GM19099 (cell line): ENCODE measurements around the gene CYP51A1.

ENCODE experiments used
- POLR2A ChIP-seq: IDR thresholded peaks from 3 replicates; pipeline ENCODE4 v1.6.1; 2011; ENCODE audit warnings: low read depth; ENCODE audit not compliant: insufficient read length; ENCODE audit errors: extremely low read depth

CYP51A1 gene

DNA sequence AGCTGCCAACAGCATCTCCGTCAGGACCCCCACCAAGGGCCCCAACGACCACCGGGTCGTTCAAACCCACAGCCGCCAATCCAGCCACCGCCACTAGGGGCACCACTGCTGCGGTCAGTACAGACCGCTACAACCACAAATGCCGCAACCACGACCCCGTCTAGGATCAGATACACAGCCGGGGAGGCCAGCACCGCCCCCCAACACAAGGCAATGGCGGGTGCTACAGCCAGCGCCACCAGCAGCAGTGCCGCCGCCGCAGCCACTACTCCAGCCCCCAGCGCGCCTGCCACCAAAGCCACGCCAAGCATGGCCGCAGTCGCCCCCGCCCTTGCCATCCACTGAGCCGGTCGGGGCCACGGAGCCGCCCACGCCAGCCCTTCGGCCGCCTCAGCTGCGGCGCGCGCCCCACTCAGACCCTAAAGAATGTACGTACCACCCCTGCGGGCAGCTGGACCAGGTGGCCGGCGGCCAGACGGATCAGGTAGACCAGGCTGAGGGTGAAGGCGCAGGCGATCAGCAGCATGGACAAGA lies 473 bp downstream of the CYP51A1 start:
- no peak for TF ChIP-seq POLR2A

DNA sequence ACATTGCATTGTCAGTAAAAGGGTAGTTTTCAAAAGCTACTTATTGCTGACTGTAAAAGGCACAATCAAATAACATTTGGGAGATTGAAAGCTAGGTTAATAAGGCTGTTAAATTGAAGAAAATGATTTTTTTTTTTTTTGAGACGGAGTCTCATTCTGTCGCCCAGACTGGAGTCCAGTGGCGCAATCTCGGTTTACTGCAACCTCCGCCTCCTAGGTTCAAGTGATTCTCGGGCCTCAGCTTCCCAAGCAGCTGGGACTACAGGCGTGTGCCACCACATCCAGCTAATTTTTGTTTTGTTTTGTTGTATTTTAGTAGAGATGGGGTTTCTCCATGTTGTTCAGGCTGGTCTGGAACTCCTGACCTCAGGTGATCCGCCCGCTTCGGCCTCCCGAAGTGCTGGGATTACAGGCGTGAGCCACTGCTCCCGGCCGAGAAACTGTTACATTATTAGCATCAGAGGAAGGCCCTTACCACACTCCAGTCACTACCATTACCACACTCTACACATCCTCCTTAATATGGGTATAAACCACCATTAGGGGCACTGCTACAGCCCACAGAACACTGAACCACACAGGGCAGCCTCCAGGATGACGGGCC lies 1.0 kb downstream of the CYP51A1 start:
- no peak for TF ChIP-seq POLR2A

DNA sequence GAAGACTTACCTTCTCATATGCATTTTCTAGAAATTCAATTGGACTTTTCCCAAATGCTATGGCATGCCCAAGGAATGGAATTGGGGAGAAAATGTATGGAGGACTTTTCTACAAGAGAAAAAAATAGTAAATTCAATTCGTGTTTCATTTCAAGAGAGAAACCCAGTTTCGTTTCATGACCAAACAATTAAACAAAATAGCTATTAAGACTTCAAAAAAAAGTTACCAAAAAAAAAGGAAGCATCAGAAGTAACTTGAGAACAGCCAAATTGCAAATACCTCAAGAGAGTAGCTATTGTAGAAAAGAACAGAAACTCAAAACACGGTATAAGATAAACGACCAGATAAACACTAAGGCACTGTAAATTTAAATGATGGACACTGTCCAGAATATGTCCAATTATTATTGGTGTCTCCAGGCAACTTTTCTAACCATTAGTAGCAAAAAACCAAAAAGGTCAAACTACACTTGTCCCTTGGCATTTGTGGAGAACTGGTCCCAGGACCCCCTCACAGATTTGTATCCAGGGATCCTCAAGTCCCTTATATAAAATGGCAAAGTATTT lies 2.4 kb downstream of the CYP51A1 start:
- no peak for TF ChIP-seq POLR2A

DNA sequence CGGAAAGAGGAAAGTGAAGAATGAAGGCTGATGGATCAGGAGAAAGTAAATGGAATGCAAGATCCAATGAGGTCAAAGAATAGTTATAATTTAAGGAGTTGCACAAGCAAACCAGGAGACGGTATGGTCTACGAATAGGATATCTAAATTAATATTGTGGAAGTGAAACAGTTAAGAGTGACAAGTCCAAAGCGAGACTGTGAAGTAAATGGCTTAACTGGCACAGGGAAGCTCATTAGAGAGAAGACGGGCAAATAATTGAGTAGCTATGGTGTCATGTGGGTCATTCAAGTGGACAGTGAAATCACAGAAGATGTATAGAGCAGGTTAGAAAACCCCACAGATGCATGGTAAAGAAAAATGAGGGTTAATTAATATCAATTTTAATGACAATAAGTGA lies 3.2 kb downstream of the CYP51A1 start:
- TF ChIP-seq POLR2A, result no peak

DNA sequence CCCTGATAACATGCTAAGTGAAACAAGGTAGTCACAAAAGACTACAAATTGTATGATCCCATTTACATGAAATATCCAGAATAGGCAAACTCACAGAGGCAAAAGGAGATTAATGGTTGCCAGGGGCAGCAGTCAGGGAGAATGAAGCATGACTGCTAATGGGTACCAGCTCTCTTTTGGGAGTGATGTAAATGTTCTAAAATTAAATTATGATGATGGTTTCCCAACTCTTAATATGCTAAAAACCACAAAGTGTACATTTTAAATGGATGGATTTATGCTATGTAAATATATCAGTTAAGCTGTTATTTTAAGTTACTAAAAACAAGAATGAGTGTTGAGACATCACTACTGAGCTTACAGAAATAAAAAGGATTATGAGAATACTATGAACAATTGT lies 12.6 kb downstream of the CYP51A1 start:
- no peak for TF ChIP-seq POLR2A

DNA sequence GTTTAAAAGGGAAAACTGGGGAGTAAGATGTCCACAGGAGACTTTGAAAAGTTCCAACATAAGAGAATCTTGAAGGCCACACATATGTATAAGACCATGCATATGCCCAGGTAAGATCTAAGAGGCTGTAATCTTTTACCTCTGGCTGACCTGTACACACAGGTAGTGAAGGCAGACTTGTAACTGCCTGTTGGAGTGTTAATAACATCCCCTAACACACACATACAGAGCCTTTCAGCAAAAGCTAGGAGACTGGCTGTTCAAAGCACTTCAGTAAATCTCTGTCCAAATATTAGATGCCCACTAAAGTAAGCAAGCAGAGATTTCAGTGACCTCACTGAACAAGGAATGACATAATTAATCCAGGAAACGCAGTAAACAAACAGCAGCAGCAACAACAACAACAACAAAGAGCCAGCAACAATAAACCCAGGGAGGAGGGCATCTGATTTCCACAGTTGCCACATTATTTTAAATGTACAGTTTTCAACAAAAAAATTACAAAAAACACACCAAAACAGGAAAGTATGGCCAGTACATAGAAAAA lies 15.0 kb downstream of the CYP51A1 start:
- TF ChIP-seq POLR2A, result no peak

DNA sequence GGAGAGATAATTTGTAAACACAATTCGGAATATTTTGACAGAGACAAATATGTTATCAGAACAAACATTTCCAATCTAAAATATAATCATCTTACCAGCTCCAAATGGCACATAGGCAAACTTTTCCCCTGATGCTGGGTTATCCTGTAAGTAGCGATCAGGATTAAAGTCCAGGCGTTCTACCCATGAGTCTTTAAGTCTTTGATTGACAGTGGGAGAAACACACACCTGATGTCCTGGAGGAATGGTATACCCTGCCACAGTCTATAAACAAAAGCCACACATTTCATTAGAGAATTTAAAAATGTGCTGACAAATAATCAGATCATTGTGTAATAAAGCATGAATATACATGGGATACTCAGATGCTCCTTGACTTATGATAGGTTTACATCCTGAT lies 17.3 kb downstream of the CYP51A1 start:
- no peak for TF ChIP-seq POLR2A

DNA sequence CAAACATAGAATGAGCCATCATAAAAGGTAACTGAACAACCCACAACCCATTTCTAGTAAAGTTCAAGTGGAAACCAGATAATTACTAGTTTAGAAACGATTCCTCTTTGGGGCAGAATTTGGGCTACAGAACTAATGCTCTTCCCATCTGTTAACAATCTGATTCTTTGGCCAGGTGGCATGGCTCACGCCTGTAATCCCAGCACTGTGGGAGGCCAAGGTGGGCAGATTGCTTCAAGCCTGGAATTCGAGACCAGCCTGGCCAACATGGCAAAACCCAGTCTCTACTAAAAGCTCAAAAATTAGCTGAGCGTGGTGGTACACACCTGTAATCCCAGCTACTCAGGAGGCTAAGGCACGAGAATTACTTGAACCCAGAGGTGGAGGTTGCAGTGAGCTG lies 18.5 kb downstream of the CYP51A1 start:
- TF ChIP-seq POLR2A, result no peak

DNA sequence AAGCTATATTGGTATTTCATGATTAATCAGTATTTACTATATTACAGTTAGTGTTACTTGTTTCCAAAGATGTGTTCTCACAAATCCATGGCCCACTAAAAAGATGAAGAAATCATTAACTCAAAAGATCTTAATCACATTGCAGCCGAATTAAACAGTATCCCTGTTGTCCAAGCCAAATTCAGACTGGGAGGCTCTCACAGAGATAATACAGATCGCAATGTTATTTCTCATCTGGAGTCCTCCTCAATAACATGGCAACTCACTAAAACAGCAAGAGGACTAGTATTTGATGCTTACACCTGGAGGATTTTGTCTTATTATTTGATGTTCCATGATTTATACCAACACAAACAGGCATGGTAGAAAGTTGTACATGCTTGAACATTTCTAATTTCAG lies 23.4 kb downstream of the CYP51A1 start:
- no peak for TF ChIP-seq POLR2A

DNA sequence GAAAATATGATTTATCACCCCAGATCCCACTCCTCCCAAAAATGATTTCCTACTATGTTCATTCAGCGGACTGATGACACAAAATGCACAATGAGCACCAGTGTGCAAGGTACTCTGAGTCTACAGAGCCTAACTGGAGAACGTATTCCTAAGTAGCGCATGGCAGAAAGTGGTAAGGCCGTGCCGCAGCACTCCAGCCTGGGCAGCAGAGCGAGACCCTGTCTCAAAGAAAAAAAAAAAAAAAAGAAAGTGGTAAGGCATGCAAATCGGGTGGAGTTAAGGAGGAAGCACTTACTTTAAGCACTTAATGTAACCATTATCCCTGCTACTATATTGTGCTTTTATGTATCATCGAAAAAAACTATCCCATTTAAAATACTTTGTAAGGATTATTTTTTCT lies 25.5 kb downstream of the CYP51A1 start:
- no peak for TF ChIP-seq POLR2A

DNA sequence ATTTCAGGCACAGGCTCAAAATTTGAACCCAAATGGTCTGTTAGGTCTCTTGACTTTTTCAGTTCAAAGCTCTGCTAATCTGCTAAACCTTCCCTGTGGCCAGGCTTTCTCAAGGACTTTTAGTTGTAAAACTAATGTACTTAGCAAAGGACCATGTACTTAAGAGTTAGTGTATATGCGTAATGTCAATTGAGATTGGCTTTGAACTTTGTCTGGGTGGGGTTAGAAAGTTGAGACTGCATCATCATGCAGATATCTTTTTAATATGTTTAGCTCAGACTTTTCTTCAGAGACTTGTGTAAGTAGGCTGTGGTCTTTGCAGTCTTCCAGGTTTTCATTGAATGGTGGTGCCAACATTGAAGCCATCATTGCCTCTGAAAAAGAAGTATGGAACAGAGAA lies 33.7 kb downstream of the CYP51A1 start:
- no peak for TF ChIP-seq POLR2A

DNA sequence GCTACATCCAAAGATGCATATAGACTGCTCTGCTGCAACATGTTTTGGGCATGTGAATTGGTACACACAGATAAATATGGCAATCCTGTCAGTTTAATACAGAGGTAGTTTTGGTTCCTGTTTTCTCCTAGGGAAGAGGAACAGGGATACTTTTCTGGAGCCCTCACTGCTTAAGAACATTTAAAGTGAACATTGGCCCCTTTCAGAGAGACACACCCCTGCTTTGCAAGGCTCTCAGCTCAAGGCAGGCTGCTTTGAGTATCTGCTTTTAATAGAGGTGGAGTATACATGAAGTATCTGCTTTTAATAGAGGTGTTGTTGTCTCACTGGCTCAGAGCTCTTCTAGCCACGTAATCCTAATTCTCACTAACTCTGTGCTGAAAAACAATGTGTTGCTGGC lies 38.9 kb downstream of the CYP51A1 start:
- no peak for TF ChIP-seq POLR2A

DNA sequence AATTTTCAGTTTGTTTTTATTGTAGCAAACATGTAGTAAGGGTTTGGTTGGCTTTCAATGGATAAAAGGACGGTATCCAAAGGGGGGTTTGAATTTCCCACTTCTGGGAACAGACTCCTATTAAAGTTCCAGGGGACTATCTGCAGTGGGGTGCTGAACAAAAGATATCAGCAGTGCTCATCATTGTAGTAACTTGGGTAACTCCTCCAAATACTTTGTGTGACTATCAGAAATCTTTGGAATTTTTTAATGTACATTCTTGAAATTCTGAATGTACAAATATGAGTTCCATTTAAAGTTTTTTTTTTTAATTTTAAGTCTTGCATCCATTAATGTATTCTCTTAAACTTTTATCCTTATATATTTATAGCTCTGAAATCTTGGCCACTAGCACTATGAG lies 42.1 kb downstream of the CYP51A1 start:
- no peak for TF ChIP-seq POLR2A

DNA sequence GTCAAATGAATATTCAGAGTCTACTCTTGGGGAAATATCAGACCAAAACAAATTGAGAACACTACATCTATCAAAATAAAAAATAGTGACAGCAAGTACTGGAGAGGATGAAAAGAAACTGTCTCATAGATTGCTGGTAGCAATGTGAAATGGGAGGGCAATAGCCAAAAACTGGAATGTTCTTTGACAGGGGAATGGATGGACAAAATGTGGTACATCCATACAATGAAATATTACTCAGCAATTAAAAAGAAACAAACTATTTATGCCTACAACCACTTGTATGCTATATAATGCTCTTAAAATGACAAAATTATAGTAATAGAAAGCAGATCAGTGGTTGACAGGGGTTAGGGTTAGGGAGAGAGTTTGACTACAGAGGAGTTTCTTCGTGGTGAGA lies 46.0 kb downstream of the CYP51A1 start:
- TF ChIP-seq POLR2A, result no peak

DNA sequence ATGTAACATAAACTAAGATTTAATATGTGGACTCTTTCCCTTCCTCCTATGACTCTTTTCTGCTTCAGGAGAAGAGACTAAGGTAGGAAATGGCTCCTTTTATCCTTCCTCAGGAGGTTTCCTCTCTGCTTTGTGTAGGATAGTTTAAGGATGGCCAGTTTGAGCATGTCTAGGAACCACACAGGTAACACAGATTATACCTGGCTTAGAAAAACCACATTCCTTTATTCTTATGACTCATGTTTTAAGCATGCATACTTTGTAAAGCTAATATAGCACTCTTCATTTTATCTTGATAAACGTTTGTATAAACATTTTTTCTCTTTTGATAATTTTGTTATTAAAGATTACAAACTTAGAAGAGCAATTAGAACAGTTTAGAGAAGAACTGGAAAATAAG lies 57.8 kb downstream of the CYP51A1 start:
- no peak for TF ChIP-seq POLR2A

DNA sequence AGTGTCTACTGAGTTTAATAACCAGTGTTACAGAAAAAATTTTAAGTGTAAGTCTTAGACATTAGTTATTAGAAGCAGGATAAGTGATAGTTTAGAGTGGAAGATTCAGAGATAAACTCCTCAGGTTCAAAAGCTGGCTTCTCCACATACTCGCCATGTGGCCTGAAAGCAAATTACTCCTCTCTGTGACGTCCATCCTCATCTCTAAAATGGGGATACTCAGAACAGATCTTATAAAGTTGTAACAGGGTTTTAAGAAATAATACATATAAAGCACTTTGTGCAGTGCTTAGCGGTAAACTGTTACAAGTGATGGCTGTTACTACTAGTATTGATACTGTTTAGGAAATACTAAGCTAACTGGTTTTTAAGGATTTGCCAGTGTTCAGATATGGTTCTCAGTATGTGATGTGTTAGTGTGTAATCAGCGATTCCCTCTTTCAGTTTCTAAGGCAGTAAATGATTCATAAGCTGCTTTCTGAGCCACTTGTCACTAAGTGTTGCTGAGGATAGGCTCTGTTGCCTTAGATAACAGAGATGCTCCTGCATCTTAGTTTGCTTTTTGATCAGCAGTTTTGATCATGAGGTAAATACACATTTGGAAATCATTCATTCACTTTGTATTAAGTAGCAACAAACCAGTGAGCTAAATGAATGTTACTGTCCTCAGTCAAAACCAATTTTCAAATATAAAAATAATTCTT lies 58.7 kb downstream of the CYP51A1 start:
- no peak for TF ChIP-seq POLR2A

DNA sequence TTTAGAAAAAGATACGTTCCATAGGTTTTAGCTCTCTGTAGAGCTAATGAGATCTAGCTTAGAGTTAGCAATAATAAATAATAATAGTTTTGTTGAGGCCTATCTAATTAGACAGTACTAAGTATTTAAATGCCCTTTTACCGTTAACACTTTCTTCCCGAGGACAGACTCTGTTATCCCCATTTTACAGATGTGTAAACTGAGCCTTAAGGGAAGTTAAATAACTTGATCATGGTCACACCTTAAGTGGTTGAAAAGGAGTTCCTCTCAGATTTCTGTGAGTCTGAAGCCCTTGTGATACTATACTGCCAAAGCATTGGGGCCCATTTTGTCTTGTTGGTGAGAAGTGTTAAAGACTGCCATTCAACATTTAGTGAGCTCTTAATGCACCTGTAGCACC lies 61.6 kb downstream of the CYP51A1 start:
- TF ChIP-seq POLR2A, result no peak

DNA sequence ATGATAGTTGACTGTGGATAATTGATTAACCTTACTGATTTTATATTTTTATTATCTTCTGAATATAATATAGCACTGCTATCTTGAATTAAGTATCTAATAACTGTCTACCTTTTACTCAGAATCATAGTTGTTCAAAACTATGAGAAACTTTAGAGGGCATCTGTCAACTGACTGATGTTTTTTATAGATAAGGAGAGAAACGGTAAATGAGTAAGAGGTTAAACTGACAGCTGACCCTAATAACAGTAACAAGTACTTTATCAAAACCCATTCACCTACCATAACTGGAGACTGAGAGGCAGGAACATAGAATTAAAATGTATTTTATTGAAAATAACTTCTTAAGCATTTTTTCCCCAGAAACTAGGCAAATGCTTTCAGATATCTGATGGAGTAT lies 62.2 kb downstream of the CYP51A1 start:
- no peak for TF ChIP-seq POLR2A
